IMR-90 (cell line): ENCODE measurements around the gene SF3B2. TPM values are rescaled to one million over a fixed set of nuclear protein-coding genes. Genes with fewer than 3 reads are reported as not detected.

Source experiments
- ATAC-seq: fragments of 200-7000 bp; cut with Tn5 transposase; 2 replicates; pipeline ENCODE4 v1.9.1; 2020; ENCODE audit warnings: low read depth, mild to moderate bottlenecking, moderate library complexity
- BruUV-seq: library from RNA; stranded (reverse); fragments of 400-500 nt; replicated peaks from 2 replicates; lab custom pipeline; 2021; lab: Mats Ljungman, UMichigan
- CTCF ChIA-PET: fragments of 300-600 bp; formaldehyde crosslinking; extraction: SDS; loops from one replicate; lab custom pipeline; 2021; ENCODE audit warnings: antibody characterized with exemption; lab: Yijun Ruan, JAX
- POLR2A ChIA-PET: fragments of 300-600 bp; sonication (Branson Sonifier 250); formaldehyde crosslinking; loops from one replicate; lab custom pipeline; 2022; ENCODE audit warnings: antibody characterized with exemption; ENCODE audit not compliant: unreplicated experiment; lab: Charles Lee
- DNase-seq: peaks from one replicate; pipeline ENCODE4 v3.0.0; 2013
- H2AFZ ChIP-seq: replicated peaks from 2 replicates; pipeline ENCODE3; 2013; ENCODE audit warnings: low read length, mild to moderate bottlenecking; ENCODE audit not compliant: poor library complexity
- H2AK5ac ChIP-seq: 2 replicates; pipeline ENCODE4 v1.6.1; 2013; ENCODE audit warnings: low read depth, low read length, inconsistent platforms
- H2AK9ac ChIP-seq: replicated peaks from 2 replicates; pipeline ENCODE3; 2013; ENCODE audit warnings: mild to moderate bottlenecking, low read depth, low read length, moderate library complexity; ENCODE audit not compliant: poor library complexity
- H2BK120ac ChIP-seq: 2 replicates; pipeline ENCODE4 v1.6.1; 2013; ENCODE audit warnings: low read depth, low read length, inconsistent platforms
- H2BK15ac ChIP-seq: 3 replicates; pipeline ENCODE4 v1.6.1; 2013; ENCODE audit warnings: low read depth, low read length, inconsistent platforms
- H2BK20ac ChIP-seq: 2 replicates; pipeline ENCODE4 v1.6.1; 2013; ENCODE audit warnings: low read depth, mild to moderate bottlenecking, inconsistent platforms, low read length, moderate library complexity
- H2BK5ac ChIP-seq: 2 replicates; pipeline ENCODE4 v1.6.1; 2013; ENCODE audit warnings: mild to moderate bottlenecking, low read depth, low read length, inconsistent platforms; ENCODE audit not compliant: poor library complexity, severe bottlenecking
- H3K14ac ChIP-seq: replicated peaks from 2 replicates; pipeline ENCODE4 v1.6.1; 2013; ENCODE audit warnings: low read depth, low read length, inconsistent platforms
- H3K18ac ChIP-seq: 2 replicates; pipeline ENCODE4 v1.6.1; 2013; ENCODE audit warnings: low read depth, low read length, control low read depth
- H3K23ac ChIP-seq: 2 replicates; pipeline ENCODE4 v1.6.1; 2013; ENCODE audit warnings: low read depth, low read length, inconsistent platforms
- H3K27ac ChIP-seq: 2 replicates; pipeline ENCODE4 v1.5.1; 2013; ENCODE audit warnings: mild to moderate bottlenecking, control low read depth, low read length; ENCODE audit not compliant: insufficient read depth
- H3K27me3 ChIP-seq: 2 replicates; pipeline ENCODE4 v1.6.1; 2013; ENCODE audit warnings: low read length; ENCODE audit not compliant: control insufficient read depth, insufficient read depth
- H3K36me3 ChIP-seq: 2 replicates; pipeline ENCODE4 v1.6.1; 2013; ENCODE audit warnings: low read length, mixed read lengths; ENCODE audit not compliant: control insufficient read depth, insufficient read depth
- H3K4ac ChIP-seq: 2 replicates; pipeline ENCODE4 v1.6.1; 2013; ENCODE audit warnings: low read depth, low read length, inconsistent platforms
- H3K4me1 ChIP-seq: 2 replicates; pipeline ENCODE4 v1.6.1; 2013; ENCODE audit warnings: low read length, mixed read lengths; ENCODE audit not compliant: control insufficient read depth, insufficient read depth
- H3K4me2 ChIP-seq: 2 replicates; pipeline ENCODE4 v1.6.1; 2013; ENCODE audit warnings: low read depth, mild to moderate bottlenecking, control low read depth, low read length, moderate library complexity
- H3K4me3 ChIP-seq: 2 replicates; pipeline ENCODE4 v1.5.1; 2013; ENCODE audit warnings: low read depth, mild to moderate bottlenecking, control low read depth, low read length, moderate library complexity; ENCODE audit not compliant: insufficient read depth
- H3K56ac ChIP-seq: 2 replicates; pipeline ENCODE4 v1.6.1; 2013; ENCODE audit warnings: low read length, inconsistent platforms; ENCODE audit not compliant: insufficient read depth; ENCODE audit errors: extremely low read depth
- H3K79me1 ChIP-seq, 2 experiments: 2 replicates each; pipeline ENCODE4 v1.6.1; 2013; ENCODE audit warnings: low read length in 2 of 2, inconsistent platforms in 1 of 2, low read depth in 1 of 2
- H3K9ac ChIP-seq: 2 replicates; pipeline ENCODE4 v1.6.1; 2013; ENCODE audit warnings: low read depth, low read length, control low read depth
- H3K9me1 ChIP-seq: 2 replicates; pipeline ENCODE4 v1.6.1; 2013; ENCODE audit warnings: low read length, inconsistent platforms; ENCODE audit not compliant: insufficient read depth
- H3K9me3 ChIP-seq: 2 replicates; pipeline ENCODE4 v1.6.1; 2013; ENCODE audit warnings: low read length; ENCODE audit not compliant: control insufficient read depth, insufficient read depth
- H4K20me1 ChIP-seq: 2 replicates; pipeline ENCODE4 v1.6.1; 2013; ENCODE audit warnings: low read length, inconsistent platforms; ENCODE audit not compliant: insufficient read depth
- H4K5ac ChIP-seq: 2 replicates; pipeline ENCODE4 v1.6.1; 2013; ENCODE audit warnings: mild to moderate bottlenecking, low read depth, low read length, control low read depth
- H4K8ac ChIP-seq, 2 experiments: 2 replicates each; pipeline ENCODE4 v1.6.1; 2013; ENCODE audit warnings: low read depth in 2 of 2, low read length in 2 of 2, control low read depth in 1 of 2, inconsistent platforms in 1 of 2
- H4K91ac ChIP-seq: 2 replicates; pipeline ENCODE4 v1.6.1; 2013; ENCODE audit warnings: low read depth, low read length, inconsistent platforms; ENCODE audit not compliant: insufficient read depth
- BHLHE40 ChIP-seq: fragments of 150-350 bp; IDR thresholded peaks from 2 replicates; pipeline ENCODE4 v1.6.1; 2016; ENCODE audit warnings: mild to moderate bottlenecking, low read depth, low read length
- CEBPB ChIP-seq: IDR thresholded peaks from 2 replicates; pipeline ENCODE4 v1.6.1; 2012; ENCODE audit warnings: low read depth, low read length, improper control_type of control experiment
- CHD1 ChIP-seq: IDR thresholded peaks from 2 replicates; pipeline ENCODE4 v1.6.1; 2012; ENCODE audit warnings: low read depth, low read length, improper control_type of control experiment
- FOS ChIP-seq: fragments of 150-350 bp; IDR thresholded peaks from 2 replicates; pipeline ENCODE4 v1.6.1; 2016; ENCODE audit warnings: low read depth, low read length
- MAFK ChIP-seq: IDR thresholded peaks from 2 replicates; pipeline ENCODE4 v1.6.1; 2012; ENCODE audit warnings: low read depth, low read length, improper control_type of control experiment
- MAZ ChIP-seq: IDR thresholded peaks from 2 replicates; pipeline ENCODE4 v1.6.1; 2012; ENCODE audit warnings: low read depth, mild to moderate bottlenecking, low read length, improper control_type of control experiment, moderate library complexity, borderline replicate concordance
- MXI1 ChIP-seq: IDR thresholded peaks from 2 replicates; pipeline ENCODE4 v1.6.1; 2012; ENCODE audit warnings: low read depth, mild to moderate bottlenecking, low read length, moderate library complexity, borderline replicate concordance
- NFE2L2 ChIP-seq: fragments of 150-350 bp; IDR thresholded peaks from 2 replicates; pipeline ENCODE4 v1.6.1; 2016; ENCODE audit warnings: low read depth, mild to moderate bottlenecking, low read length
- POLR2A ChIP-seq: IDR thresholded peaks from 2 replicates; pipeline ENCODE4 v1.6.1; 2012; ENCODE audit warnings: mild to moderate bottlenecking, low read depth, low read length
- RAD21 ChIP-seq: IDR thresholded peaks from 2 replicates; pipeline ENCODE4 v1.6.1; 2012; ENCODE audit warnings: low read length, improper control_type of control experiment
- RCOR1 ChIP-seq: IDR thresholded peaks from 2 replicates; pipeline ENCODE4 v1.6.1; 2012; ENCODE audit warnings: mild to moderate bottlenecking, low read length, improper control_type of control experiment; ENCODE audit not compliant: insufficient replicate concordance
- RFX5 ChIP-seq: IDR thresholded peaks from 2 replicates; pipeline ENCODE4 v1.8.0; 2012; ENCODE audit warnings: low read depth, mild to moderate bottlenecking, low read length, moderate library complexity
- SMC3 ChIP-seq: fragments of 150-350 bp; IDR thresholded peaks from 2 replicates; pipeline ENCODE4 v1.6.1; 2016; ENCODE audit warnings: low read depth, mild to moderate bottlenecking, antibody characterized with exemption, low read length, moderate library complexity
- WGBS, 2 experiments: methylation state at CpG; one replicate each; pipeline versions ENCODE4 v1.1.5 to v1.1.7; 2013; ENCODE audit warnings: missing lambda C conversion rate in 2 of 2; ENCODE audit not compliant: insufficient read length in 1 of 2; ENCODE audit errors: extremely low coverage in 2 of 2; 5-methylcytosine and 5-hydroxymethylcytosine counted together
- dilution Hi-C: fragments of 300-500 bp; cut with HindIII; formaldehyde crosslinking; loops from one replicate; pipeline ENCODE4 v1.14.3; 2018; ENCODE audit warnings: low sequenced_read_pairs; ENCODE audit not compliant: unreplicated experiment
- in situ Hi-C: fragments of 300-500 bp; cut with MboI; formaldehyde crosslinking; loops from 3 replicates; pipeline ENCODE4 v1.14.3; 2019; ENCODE audit warnings: low sequenced_read_pairs, inconsistent platforms, mixed read lengths
- intact Hi-C: fragments of 100-400 bp; cut with micrococcal nuclease; formaldehyde crosslinking; loops from 2 replicates; pipeline ENCODE4 v1.10.0; 2022
- polyA plus RNA-seq, 3 experiments: library from polyadenylated mRNA; depleted of rRNA; stranded (reverse); fragments of >200 nt; gene quantifications; 2 replicates each; pipeline ENCODE4 v1.2.3, GENCODE V29; 2012; ENCODE audit warnings: low replicate concordance in 1 of 3
- total RNA-seq: library from RNA; depleted of rRNA; stranded (reverse); fragments of >200 nt; gene quantifications from 2 replicates; pipeline ENCODE4 v1.2.3, GENCODE V29; 2012
- TF ChIP-seq, protein P1 (sequence below): conservative IDR thresholded peaks from 2 replicates; pipeline ENCODE4 v1.5.1; 2012; ENCODE audit warnings: mild to moderate bottlenecking, low read depth, low read length, improper control_type of control experiment
- TF ChIP-seq, protein P2 (sequence below): fragments of 150-350 bp; IDR thresholded peaks from 2 replicates; pipeline ENCODE4 v1.6.1; 2016; ENCODE audit warnings: low read depth, mild to moderate bottlenecking, low read length, moderate library complexity, borderline replicate concordance
- TF ChIP-seq, protein P3 (sequence below): fragments of 150-350 bp; IDR thresholded peaks from 2 replicates; pipeline ENCODE4 v1.6.1; 2017; ENCODE audit warnings: mild to moderate bottlenecking, antibody characterized with exemption, low read length, low read depth

The SF3B2 gene
- total and polyA plus RNA-seq, 2 of the 4 experiments (the other 2 are of a cell fraction), result 120 to 122 TPM

DNA sequence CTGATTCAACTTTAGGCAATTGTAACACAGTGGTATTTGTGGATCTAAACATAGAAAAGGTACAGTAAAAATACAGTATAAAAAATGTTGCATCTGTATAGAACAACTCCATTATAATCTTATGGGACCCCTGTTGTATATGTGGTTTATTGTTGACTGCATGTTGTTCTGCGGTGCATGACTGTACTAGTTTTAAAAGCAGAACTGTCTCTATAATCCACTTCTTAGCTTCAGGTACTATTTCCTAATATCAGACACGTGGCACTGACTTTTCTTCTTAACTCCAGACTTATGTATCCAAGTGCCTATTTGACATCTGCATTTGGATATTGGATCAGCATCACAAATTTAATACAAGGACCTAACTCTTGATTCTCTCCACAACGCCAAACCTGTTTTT, 59.0 kb downstream of the SF3B2 start:
- no peak overlapping the region for H3K4me2 ChIP-seq
- ATAC-seq (no peak), DNase-seq (no peak)
- peak overlapping the region; percentile 49 for H2BK5ac ChIP-seq
- no peak overlapping the region; the same call in 1 of the 2 replicates for H3K14ac ChIP-seq
- H3K36me3 ChIP-seq, result no peaks in the 10 kb centered on the region
- peaks cover 46 to 83% of the 10 kb centered on the region in 2 experiments for H3K79me1 ChIP-seq
- no peak overlapping the region for H4K5ac ChIP-seq
- H3K27ac ChIP-seq, result no peak overlapping the region
- H4K20me1 ChIP-seq, result peaks cover 17% of the 10 kb centered on the region; the same call in 1 of the 2 replicates
- intact Hi-C loops (loop anchor here (5.0 kb wide), 1 partner anchor 39 kb away; the partner anchor contains the start of gene PACS1), dilution Hi-C loops (no loop called here), in situ Hi-C loops (no loop called here)
- no peak overlapping the region for H2BK20ac ChIP-seq
- ChIA-PET POLR2A (no interaction called here), CTCF (interaction anchor here (0.6 kb wide), 1 partner anchor 102 kb away, joined by 3 read pairs; no protein-coding TSS in a partner anchor)
- no peak overlapping the region for H3K56ac ChIP-seq
- H2AFZ ChIP-seq, result no peak overlapping the region
- peaks cover 20% of the 10 kb centered on the region for H3K4me1 ChIP-seq
- peaks cover 21% of the 10 kb centered on the region for H3K9me1 ChIP-seq
- H2BK120ac ChIP-seq, result no peak overlapping the region
- TF ChIP-seq MAFK (no peak), NFE2L2 (no peak), RFX5 (no peak), FOS (no peak), SMC3 (no peak), MXI1 (no peak), RCOR1 (no peak), POLR2A (no peak), CEBPB (no peak), CHD1 (no peak), BHLHE40 (no peak), RAD21 (no peak), MAZ (no peak)
- TF ChIP-seq, protein P1, sequence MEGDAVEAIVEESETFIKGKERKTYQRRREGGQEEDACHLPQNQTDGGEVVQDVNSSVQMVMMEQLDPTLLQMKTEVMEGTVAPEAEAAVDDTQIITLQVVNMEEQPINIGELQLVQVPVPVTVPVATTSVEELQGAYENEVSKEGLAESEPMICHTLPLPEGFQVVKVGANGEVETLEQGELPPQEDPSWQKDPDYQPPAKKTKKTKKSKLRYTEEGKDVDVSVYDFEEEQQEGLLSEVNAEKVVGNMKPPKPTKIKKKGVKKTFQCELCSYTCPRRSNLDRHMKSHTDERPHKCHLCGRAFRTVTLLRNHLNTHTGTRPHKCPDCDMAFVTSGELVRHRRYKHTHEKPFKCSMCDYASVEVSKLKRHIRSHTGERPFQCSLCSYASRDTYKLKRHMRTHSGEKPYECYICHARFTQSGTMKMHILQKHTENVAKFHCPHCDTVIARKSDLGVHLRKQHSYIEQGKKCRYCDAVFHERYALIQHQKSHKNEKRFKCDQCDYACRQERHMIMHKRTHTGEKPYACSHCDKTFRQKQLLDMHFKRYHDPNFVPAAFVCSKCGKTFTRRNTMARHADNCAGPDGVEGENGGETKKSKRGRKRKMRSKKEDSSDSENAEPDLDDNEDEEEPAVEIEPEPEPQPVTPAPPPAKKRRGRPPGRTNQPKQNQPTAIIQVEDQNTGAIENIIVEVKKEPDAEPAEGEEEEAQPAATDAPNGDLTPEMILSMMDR, result no peak
- TF ChIP-seq, protein P2, sequence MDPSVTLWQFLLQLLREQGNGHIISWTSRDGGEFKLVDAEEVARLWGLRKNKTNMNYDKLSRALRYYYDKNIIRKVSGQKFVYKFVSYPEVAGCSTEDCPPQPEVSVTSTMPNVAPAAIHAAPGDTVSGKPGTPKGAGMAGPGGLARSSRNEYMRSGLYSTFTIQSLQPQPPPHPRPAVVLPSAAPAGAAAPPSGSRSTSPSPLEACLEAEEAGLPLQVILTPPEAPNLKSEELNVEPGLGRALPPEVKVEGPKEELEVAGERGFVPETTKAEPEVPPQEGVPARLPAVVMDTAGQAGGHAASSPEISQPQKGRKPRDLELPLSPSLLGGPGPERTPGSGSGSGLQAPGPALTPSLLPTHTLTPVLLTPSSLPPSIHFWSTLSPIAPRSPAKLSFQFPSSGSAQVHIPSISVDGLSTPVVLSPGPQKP, result no peak
- TF ChIP-seq, protein P3, sequence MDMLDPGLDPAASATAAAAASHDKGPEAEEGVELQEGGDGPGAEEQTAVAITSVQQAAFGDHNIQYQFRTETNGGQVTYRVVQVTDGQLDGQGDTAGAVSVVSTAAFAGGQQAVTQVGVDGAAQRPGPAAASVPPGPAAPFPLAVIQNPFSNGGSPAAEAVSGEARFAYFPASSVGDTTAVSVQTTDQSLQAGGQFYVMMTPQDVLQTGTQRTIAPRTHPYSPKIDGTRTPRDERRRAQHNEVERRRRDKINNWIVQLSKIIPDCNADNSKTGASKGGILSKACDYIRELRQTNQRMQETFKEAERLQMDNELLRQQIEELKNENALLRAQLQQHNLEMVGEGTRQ, result no peak
- no peak overlapping the region; the same call in 2 of the 3 replicates for H2BK15ac ChIP-seq
- no peak overlapping the region for H3K18ac ChIP-seq
- H2AK5ac ChIP-seq, result 0 out of 2 replicates have a peak overlapping the region, but pooled peaks have one; percentile 74
- H3K4ac ChIP-seq, result no peak overlapping the region
- H3K9me3 ChIP-seq, result no peaks in the 10 kb centered on the region
- H4K8ac ChIP-seq, result no peak overlapping the region
- no peak overlapping the region for H4K91ac ChIP-seq
- no peaks in the 10 kb centered on the region for H3K27me3 ChIP-seq
- WGBS, 2 experiments, result 71% methylated on average over 1 of the region's 3 CpGs; no CpG with 5 or more reads in 1 of the 2 experiments
- no peak overlapping the region for H3K4me3 ChIP-seq
- BruUV-seq, result no TSS peak
- H3K23ac ChIP-seq, result peak overlapping the region; percentile 24; the same call in 1 of the 2 replicates
- H3K9ac ChIP-seq, result no peak overlapping the region
- no peak overlapping the region for H2AK9ac ChIP-seq
